ENCODE data around the gene PALLD.

DNA sequence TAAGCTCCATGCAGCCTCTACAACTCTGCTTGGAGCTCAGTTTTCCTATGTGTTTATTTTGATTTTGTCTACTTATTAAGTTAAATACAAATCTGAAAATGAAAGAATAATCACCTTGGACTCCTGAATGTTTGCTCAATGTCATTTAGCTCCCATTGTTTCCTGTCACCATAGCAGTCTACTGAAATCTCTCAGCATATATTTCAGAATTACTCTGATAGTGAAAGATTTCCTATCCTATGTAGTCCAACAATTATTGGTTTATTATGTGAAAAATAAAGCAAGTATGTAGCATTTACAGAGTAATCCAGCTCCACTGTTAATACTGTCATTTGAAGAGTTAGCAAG is 344.8 kb downstream of the PALLD start:
- no peak for TF ChIP-seq GATA2 (IDR thresholded peaks at IDR 0.05; ENCODE audit: low read depth, low read length)
- no peak for TF ChIP-seq GATA3 (IDR thresholded peaks at IDR 0.05; ENCODE audit: low read depth, low read length)
